Pancreas (tissue), 10 donors: ENCODE measurements around the gene MAGEA2. TPM values are rescaled to one million over a fixed set of nuclear protein-coding genes. Genes with fewer than 3 reads are reported as not detected.
"Not testable (repeated sequence)": the region's sequence is repeated elsewhere in the genome, so short reads cannot be mapped to it uniquely, and the experiment has no call there.

Source experiments
- ATAC-seq, 4 donors: fragments of 200-7000 bp; cut with Tn5 transposase; one replicate each; pipeline versions ENCODE4 v1.8.0 to v1.9.1; 2020; ENCODE audit warnings: mild to moderate bottlenecking in 4 of 4, moderate library complexity in 4 of 4
- DNase-seq, 6 donors: peaks; one replicate each; pipeline ENCODE4 v3.0.0-alpha.2; 2020
- FAIRE-seq: peaks from 2 replicates; lab custom pipeline; 2012; peaks lifted over from hg19 to GRCh38; lab: Jason Lieb, UNC
- H3K27ac ChIP-seq, 4 donors: fragments of 200-600 bp; sonication (generic); 1 replicate in 3 of 4; 2 replicates in 1 of 4; pipeline versions ENCODE4 v1.5.0 to v1.8.0; 2020
- H3K27me3 ChIP-seq, 4 donors: fragments of 200-600 bp; one replicate each; pipeline ENCODE4 v1.8.0; 2021
- H3K36me3 ChIP-seq, 3 donors: fragments of 200-600 bp; sonication (generic) in 1 of 3; one replicate each; pipeline versions ENCODE4 v1.5.0 to v1.8.0; 2020 to 2021
- H3K4me1 ChIP-seq, 3 donors: fragments of 200-600 bp; one replicate each; pipeline ENCODE4 v1.8.0; 2021
- H3K4me3 ChIP-seq, 4 donors: fragments of 200-600 bp; sonication (generic) in 2 of 4; one replicate each; pipeline versions ENCODE4 v1.5.0 to v1.8.0; 2020 to 2021
- H3K9me3 ChIP-seq, 4 donors: fragments of 200-600 bp; one replicate each; pipeline ENCODE4 v1.8.0; 2021
- CTCF ChIP-seq, 4 donors: fragments of 200-600 bp; sonication (generic) in 3 of 4; IDR thresholded peaks; one replicate each; pipeline versions ENCODE4 v1.5.0 to v1.8.0; 2021; ENCODE audit warnings: antibody characterized with exemption in 4 of 4
- WGBS, 2 donors: extraction: QIAGEN DNeasy Blood & Tissue Kit; methylation state at CpG; one replicate each; pipeline ENCODE4 v1.1.7; 2013; 5-methylcytosine and 5-hydroxymethylcytosine counted together
- intact Hi-C, 3 donors: fragments of 100-400 bp; cut with DNase I; formaldehyde crosslinking; loops; one replicate each; pipeline versions ENCODE4 v1.11.1 to v1.14.2; 2022
- polyA plus RNA-seq, 2 donors: library from polyadenylated mRNA; stranded (reverse); fragments of 200-250 nt; gene quantifications; one replicate each; pipeline ENCODE4 v1.2.3, GENCODE V29; 2013
- total RNA-seq, 6 donors: library from RNA; stranded (reverse); fragmentation: NEBNext Ultra II Directional in 4 of 6; extraction: Animal tissue kit (Norgen Biotek cat#: 25700) in 4 of 6; gene quantifications; one replicate each; pipeline versions ENCODE4 v1.2.1 to v1.2.4, GENCODE V29; 2021 to 2023
- donor health status: healthy with polysubstance abuse.
- donor health status: DM: no; HTN: no; CAD: no; lungs with moderate emphysema.
- donor health status: DM: no; HTN: no; CAD: no.
- donor health status: control.
- donor health status: control.
- donor health status: Bipolar disorder and iron deficiency.
- donor health status: DM: yes; HTN: yes; CAD: no.
- donor health status: DM: no; HTN: no; CAD: no.
- donor health status: DM: no; HTN: no; CAD: no.
- donor health status: DM: yes; HTN: yes; CAD: no.

Gene MAGEA2
- total RNA-seq (not detected), polyA plus RNA-seq (not detected)

DNA sequence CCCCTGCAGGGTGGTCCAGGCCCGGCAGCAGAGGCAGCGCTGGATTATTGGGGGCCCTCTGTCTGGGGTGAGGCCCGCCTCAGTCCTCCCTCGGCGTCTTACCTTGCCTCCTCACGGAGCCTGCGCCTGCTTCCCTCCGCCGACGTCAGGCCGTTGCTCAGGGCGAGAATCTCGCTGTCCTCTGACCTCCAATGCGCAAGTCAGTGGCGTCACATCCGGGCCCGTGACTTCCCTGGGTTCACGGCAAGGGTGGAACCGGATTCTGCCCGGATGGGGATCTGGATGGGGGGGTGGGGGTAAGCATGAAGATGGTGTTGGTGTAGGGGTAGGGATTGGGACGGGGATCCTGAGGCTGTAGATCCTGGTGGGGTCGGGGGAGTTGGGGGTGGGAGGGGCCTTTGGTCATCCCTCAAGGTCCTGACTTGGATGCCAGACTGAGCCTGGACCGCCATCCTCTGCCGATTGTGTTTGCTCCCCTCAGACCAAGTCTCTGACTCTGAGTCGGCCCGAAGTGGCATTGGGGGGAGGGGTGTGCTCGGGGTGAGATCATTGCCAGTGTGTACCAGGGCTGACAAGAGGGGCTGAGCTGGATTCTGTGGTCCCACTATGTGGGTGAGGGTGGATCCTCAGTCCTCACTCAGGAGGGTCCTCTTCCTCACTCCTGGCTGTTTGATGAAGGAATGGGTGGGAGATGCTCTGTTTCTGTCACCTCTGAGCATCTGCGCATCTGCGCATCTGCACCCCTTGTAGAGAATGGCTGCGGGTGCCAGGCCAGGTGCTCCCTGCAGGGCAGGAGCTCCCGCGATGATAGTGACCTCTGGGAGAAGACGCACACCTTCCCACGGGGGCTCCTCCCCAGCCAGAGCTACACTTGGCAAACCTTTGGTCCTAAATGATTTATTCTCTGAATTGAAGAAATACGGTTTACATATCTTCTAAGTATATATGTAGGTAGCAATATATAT is at the start of gene MAGEA2:
MAGEA2 (minus strand) TSS at position 157 of the 965 bp plus-strand sequence. CDS start 2,479 bp downstream, outside the sequence.
- H3K4me3 ChIP-seq, H3K27me3 ChIP-seq, H3K9me3 ChIP-seq, H3K4me1 ChIP-seq, H3K36me3 ChIP-seq, H3K27ac ChIP-seq, FAIRE-seq, ATAC-seq, intact Hi-C loops, DNase-seq: not testable (repeated sequence)
- WGBS, 2 donors, result no CpG with 5 or more reads among the region's 35 CpGs

DNA sequence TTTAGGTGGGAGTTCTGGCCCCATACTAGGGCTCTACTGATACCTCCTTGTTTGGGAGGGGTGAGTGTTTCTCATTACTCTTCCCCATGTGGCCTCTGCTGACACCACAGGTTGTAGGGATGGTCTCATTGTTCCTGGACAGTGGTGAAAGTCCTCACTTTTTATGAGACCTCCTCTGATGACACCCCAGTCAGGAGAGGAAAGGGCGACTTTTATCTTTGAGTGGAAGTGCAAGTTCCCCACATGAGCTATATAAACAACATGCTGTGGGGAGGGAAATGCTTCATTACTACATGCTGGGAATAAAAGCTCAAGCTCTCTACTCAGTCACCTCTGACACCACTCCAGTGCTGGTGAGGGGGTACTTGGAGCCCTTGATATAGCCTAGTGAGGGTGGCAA is 45.3 kb upstream of the MAGEA2 start:
- H3K36me3 ChIP-seq, result no peaks in the 10 kb centered on the region
- FAIRE-seq (no peak), ATAC-seq (no peak), DNase-seq (no peak)
- H3K4me1 ChIP-seq, result no peaks in the 10 kb centered on the region
- no peak overlapping the region for H3K27ac ChIP-seq
- no peak for TF ChIP-seq CTCF (IDR thresholded peaks at IDR 0.05)
- 25 to 57% methylated on average over 1 of the region's 1 CpG for WGBS, 2 donors
- H3K4me3 ChIP-seq, result no peak overlapping the region
- H3K27me3 ChIP-seq, result peaks cover 0 to 11% (median 5%) of the 10 kb centered on the region in 4 donors
- H3K9me3 ChIP-seq, result no peaks in the 10 kb centered on the region
- intact Hi-C loops, result no loop called here

DNA sequence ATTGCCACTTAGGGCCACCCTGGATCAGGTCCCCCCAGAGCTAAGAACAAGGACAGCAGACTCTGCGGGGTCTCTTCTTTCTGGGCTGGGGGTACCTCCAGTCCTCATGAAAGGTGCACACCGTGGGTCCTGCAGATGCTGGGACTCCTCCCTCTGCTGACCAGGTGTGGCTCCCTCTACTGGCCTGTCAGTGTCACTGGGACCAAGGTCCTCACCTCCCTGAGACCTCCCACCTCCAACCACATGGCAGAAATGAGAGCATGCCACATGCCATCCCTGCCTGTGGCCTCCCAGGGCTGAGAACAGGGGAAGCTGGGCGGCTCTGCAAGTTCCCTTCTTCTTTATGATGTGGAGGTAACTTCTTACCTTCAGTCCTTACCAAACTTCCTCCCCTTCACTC is 33.4 kb upstream of the MAGEA2 start:
- FAIRE-seq, H3K4me3 ChIP-seq, H3K4me1 ChIP-seq, intact Hi-C loops, H3K36me3 ChIP-seq, H3K27ac ChIP-seq, DNase-seq, H3K9me3 ChIP-seq, H3K27me3 ChIP-seq: not testable (repeated sequence)
- WGBS, 2 donors, result no CpG with 5 or more reads among the region's 3 CpGs
- ATAC-seq, result peak in 2 of 4 donors; percentile 60

- H3K4me1 ChIP-seq, H3K27me3 ChIP-seq, H3K9me3 ChIP-seq, intact Hi-C loops, H3K36me3 ChIP-seq, ATAC-seq, FAIRE-seq, H3K27ac ChIP-seq, H3K4me3 ChIP-seq, DNase-seq: not testable (repeated sequence)
- WGBS, 2 donors, result no CpG with 5 or more reads among the region's 29 CpGs
These were observed 16.1 kb upstream of the MAGEA2 start, which contains the start of gene MAGEA6 for GRCh38 chrX:152769549-152770289. MAGEA6 (minus strand) TSS chrX:152769689; CDS start chrX:152767650, 2,039 bp downstream.

- H3K27ac ChIP-seq, H3K27me3 ChIP-seq, H3K36me3 ChIP-seq, H3K4me1 ChIP-seq, H3K4me3 ChIP-seq, intact Hi-C loops, ATAC-seq, FAIRE-seq, H3K9me3 ChIP-seq: not testable (repeated sequence)
- 60 to 67% methylated on average over 9 of the region's 9 CpGs for WGBS, 2 donors
- peak in 1 of 6 donors; percentile 9 for DNase-seq
These were observed 12.9 kb upstream of the MAGEA2 start for GRCh38 chrX:152766562-152766961.

- H3K9me3 ChIP-seq, ATAC-seq, DNase-seq, intact Hi-C loops, H3K27me3 ChIP-seq, H3K36me3 ChIP-seq, H3K4me3 ChIP-seq, H3K4me1 ChIP-seq, H3K27ac ChIP-seq, FAIRE-seq: not testable (repeated sequence)
- WGBS, 2 donors, result 66 to 75% methylated on average over 2 to 4 of the region's 7 CpGs
These were observed 7.9 kb upstream of the MAGEA2 start for GRCh38 chrX:152761582-152761981.

GRCh38 chrX:152759544-152759943 is 5.9 kb upstream of the MAGEA2 start:
- not testable (repeated sequence) for ATAC-seq, H3K4me1 ChIP-seq

GRCh38 chrX:152758918-152759317 is 5.3 kb upstream of the MAGEA2 start, which contains the start of gene CSAG3:
CSAG3 (plus strand) TSS chrX:152759218.
- H3K27ac ChIP-seq, H3K27me3 ChIP-seq, FAIRE-seq, H3K4me3 ChIP-seq, H3K36me3 ChIP-seq, H3K4me1 ChIP-seq, DNase-seq, intact Hi-C loops, H3K9me3 ChIP-seq, ATAC-seq: not testable (repeated sequence)
- WGBS, 2 donors, result no CpG with 5 or more reads among the region's 2 CpGs

More at GRCh38 chrX:152759544-152759943, 5.9 kb upstream of the MAGEA2 start:
- H3K36me3 ChIP-seq, FAIRE-seq, H3K27ac ChIP-seq, intact Hi-C loops, H3K4me3 ChIP-seq, H3K9me3 ChIP-seq, H3K27me3 ChIP-seq: not testable (repeated sequence)
- DNase-seq, result peak in 1 of 6 donors; percentile 3
- WGBS, 2 donors, result 58 to 66% methylated on average over 3 to 5 of the region's 7 CpGs

GRCh38 chrX:152754871-152755270 is 1.2 kb upstream of the MAGEA2 start:
- ATAC-seq, H3K27me3 ChIP-seq, H3K4me1 ChIP-seq, FAIRE-seq, H3K27ac ChIP-seq, H3K9me3 ChIP-seq, intact Hi-C loops, DNase-seq, H3K4me3 ChIP-seq, H3K36me3 ChIP-seq: not testable (repeated sequence)
- no CpG with 5 or more reads among the region's 5 CpGs for WGBS, 2 donors
